HEK293T (cell line): ENCODE results near the gene TMBIM1.

ENCODE experiments used
- CTCF ChIA-PET: fragments of 350-600 bp; formaldehyde crosslinking; extraction: SDS; loops from one replicate; lab custom pipeline; 2021; ENCODE audit warnings: antibody characterized with exemption, inconsistent platforms; lab: Yijun Ruan, JAX
- POLR2A ChIA-PET: fragments of 350-600 bp; formaldehyde crosslinking; extraction: SDS; loops from one replicate; lab custom pipeline; 2020; ENCODE audit warnings: antibody characterized with exemption, inconsistent platforms; lab: Yijun Ruan, JAX
- DNase-seq: peaks from one replicate; pipeline ENCODE4 v3.0.0; 2012; ENCODE audit warnings: mixed read lengths; ENCODE audit errors: extremely low spot score
- ARNT ChIP-seq: fragments of 450-650 bp; IDR thresholded peaks from 2 replicates; pipeline ENCODE4 v1.6.1; 2017; ENCODE audit warnings: mild to moderate bottlenecking
- BHLHE40 ChIP-seq: fragments of 450-650 bp; IDR thresholded peaks from 2 replicates; pipeline ENCODE4 v1.6.1; 2016; ENCODE audit warnings: mild to moderate bottlenecking, moderate library complexity, borderline replicate concordance
- CTBP1 ChIP-seq: fragments of 450-650 bp; IDR thresholded peaks from 2 replicates; pipeline ENCODE4 v1.6.1; 2016; ENCODE audit warnings: borderline replicate concordance
- ELF4 ChIP-seq: fragments of 450-650 bp; IDR thresholded peaks from 2 replicates; pipeline ENCODE4 v1.6.1; 2017; ENCODE audit warnings: antibody characterized with exemption
- FOXA1 ChIP-seq: fragments of 450-650 bp; IDR thresholded peaks from 2 replicates; pipeline ENCODE4 v1.6.1; 2016; ENCODE audit warnings: mild to moderate bottlenecking
- FOXK2 ChIP-seq: fragments of 450-650 bp; IDR thresholded peaks from 2 replicates; pipeline ENCODE4 v1.6.1; 2016; ENCODE audit warnings: mild to moderate bottlenecking
- FOXM1 ChIP-seq: fragments of 450-650 bp; IDR thresholded peaks from 2 replicates; pipeline ENCODE4 v1.6.1; 2017; ENCODE audit warnings: mild to moderate bottlenecking, borderline replicate concordance
- HDGF ChIP-seq: fragments of 450-650 bp; IDR thresholded peaks from 2 replicates; pipeline ENCODE4 v1.6.1; 2017; ENCODE audit warnings: antibody characterized with exemption, borderline replicate concordance
- L3MBTL2 ChIP-seq: fragments of 450-650 bp; conservative IDR thresholded peaks from 2 replicates; pipeline ENCODE4 v1.6.1; 2016; ENCODE audit warnings: mild to moderate bottlenecking
- LEF1 ChIP-seq: fragments of 450-650 bp; IDR thresholded peaks from 2 replicates; pipeline ENCODE4 v1.6.1; 2017; ENCODE audit warnings: mild to moderate bottlenecking, borderline replicate concordance
- NFRKB ChIP-seq: fragments of 450-650 bp; IDR thresholded peaks from 2 replicates; pipeline ENCODE4 v1.6.1; 2016; ENCODE audit warnings: mild to moderate bottlenecking, moderate library complexity
- SP1 ChIP-seq: fragments of 450-650 bp; IDR thresholded peaks from 2 replicates; pipeline ENCODE4 v1.6.1; 2017
- SUZ12 ChIP-seq: fragments of 450-650 bp; IDR thresholded peaks from 2 replicates; pipeline ENCODE4 v1.6.1; 2016; ENCODE audit warnings: mild to moderate bottlenecking
- TARDBP ChIP-seq: fragments of 450-650 bp; IDR thresholded peaks from 2 replicates; pipeline ENCODE4 v1.6.1; 2016
- ZNF384 ChIP-seq: fragments of 450-650 bp; IDR thresholded peaks from 2 replicates; pipeline ENCODE4 v1.6.1; 2016
- TF ChIP-seq, protein P1 (sequence below): fragments of 450-650 bp; IDR thresholded peaks from 2 replicates; pipeline ENCODE4 v1.6.1; 2016

Gene TMBIM1

DNA sequence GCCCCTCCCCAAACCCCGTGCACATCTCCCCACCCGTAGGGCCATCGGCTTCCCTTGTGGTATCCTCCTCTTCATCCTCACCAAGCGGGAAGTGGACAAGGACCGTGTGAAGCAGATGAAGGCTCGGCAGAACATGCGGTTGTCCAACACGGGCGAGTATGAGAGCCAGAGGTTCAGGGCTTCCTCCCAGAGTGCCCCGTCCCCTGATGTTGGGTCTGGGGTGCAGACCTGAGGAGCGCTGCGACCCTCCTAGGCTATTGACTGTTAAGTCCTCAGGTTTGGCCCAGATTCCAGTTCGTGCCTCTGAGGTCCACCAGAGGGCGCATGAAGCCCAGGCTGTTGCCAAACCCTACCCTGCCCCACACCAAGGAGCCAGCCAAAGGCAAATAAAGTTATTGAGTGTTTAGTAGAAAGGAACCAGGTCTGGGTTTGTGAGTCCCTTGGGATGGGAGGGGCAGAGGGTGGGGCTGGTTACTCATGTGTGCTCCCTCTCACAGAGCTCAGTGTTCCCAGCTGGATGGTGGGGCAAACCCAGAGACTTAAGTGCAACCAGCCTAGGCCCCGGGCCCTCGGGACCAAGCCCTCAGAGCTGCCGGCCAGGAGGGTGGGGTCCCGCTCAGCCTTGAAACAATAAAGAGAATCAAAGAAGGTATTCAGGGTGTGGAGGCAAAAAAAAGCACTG lies 19.6 kb downstream of the TMBIM1 start:
- DNase-seq: peak; percentile 78
- CTCF ChIA-PET: interaction anchor here (0.7 to 4.4 kb wide), 8 partner anchors 10 to 1572 kb away, joined by 3 to 30 read pairs (median 4); partner anchors contain the start of genes CATIP and TMBIM1
- TF ChIP-seq FOXM1 (peak; percentile 26; the same call in 1 of the 2 replicates), HDGF (0 out of 2 replicates have a peak, but pooled peaks have one; percentile 67), ARNT (no peak)
- POLR2A ChIA-PET: interaction anchor here (0.9 to 3.2 kb wide), 2 partner anchors 14 to 387 kb away, joined by 3 to 22 read pairs; partner anchors contain the start of gene BCS1L

DNA sequence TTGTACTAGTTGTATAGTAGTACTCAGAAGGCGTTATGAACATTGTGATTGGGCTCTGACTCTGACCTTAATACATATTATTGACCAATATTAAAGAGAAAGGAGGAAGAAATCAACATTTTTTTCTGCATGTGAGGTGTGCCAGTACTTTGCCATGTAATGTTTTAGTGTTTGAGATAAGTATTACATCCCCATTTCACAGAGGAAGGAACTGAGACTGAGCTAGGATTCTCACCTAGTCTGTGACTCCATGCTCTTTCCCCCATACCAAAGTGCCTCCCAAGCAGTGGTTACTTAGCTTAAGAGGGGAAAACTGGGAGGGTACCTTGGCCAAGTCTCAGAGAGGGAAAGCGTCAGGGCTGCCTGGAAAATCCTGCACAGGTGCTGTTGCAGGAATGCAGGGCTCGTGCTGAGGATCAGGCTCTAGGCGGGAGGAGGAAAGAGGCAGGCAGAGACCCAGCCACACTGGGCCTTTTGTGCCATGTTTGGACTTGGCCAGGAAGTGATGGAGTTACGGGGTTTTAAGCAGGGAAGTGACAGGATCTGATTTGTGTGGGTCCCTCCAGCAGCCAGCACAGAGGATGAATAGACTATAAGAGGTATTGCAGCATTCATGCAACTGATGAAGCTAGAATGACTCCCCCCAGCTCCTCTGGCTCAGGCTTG lies 20.3 kb downstream of the TMBIM1 start:
- CTCF ChIA-PET: interaction anchor here (1.1 to 4.4 kb wide), 5 partner anchors 11 to 114 kb away, joined by 4 to 30 read pairs (median 5); partner anchors contain the start of gene TMBIM1
- TF ChIP-seq HDGF (no peak), FOXM1 (no peak), ZNF384 (no peak), SUZ12 (no peak), TARDBP (no peak), LEF1 (no peak), FOXK2 (no peak), ELF4 (no peak), BHLHE40 (no peak), SP1 (no peak), CTBP1 (no peak), ARNT (no peak), NFRKB (no peak), FOXA1 (no peak)
- TF ChIP-seq, protein P1, sequence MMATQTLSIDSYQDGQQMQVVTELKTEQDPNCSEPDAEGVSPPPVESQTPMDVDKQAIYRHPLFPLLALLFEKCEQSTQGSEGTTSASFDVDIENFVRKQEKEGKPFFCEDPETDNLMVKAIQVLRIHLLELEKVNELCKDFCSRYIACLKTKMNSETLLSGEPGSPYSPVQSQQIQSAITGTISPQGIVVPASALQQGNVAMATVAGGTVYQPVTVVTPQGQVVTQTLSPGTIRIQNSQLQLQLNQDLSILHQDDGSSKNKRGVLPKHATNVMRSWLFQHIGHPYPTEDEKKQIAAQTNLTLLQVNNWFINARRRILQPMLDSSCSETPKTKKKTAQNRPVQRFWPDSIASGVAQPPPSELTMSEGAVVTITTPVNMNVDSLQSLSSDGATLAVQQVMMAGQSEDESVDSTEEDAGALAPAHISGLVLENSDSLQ: no peak
- DNase-seq: no peak
- POLR2A ChIA-PET: no interaction called here

DNA sequence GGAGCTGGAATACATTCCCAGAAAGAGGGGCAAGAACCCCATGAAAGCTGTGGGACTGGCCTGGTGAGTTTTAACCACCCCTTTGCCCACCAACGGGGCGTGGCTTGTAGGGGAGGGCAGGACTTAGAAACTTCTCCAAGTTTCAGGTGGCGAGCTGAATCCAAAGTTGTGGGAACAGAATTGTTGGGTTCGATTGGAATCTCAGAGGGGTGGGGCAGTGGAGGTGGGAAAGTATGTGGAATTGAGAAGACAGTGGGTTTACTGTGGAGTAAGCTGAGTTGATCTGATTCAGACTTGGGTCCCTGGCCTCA lies 20.9 kb downstream of the TMBIM1 start:
- CTCF ChIA-PET: interaction anchor here (1.4 to 4.4 kb wide), 4 partner anchors 15 to 85 kb away, joined by 5 to 30 read pairs (median 15); partner anchors contain the start of genes CATIP and TMBIM1
- POLR2A ChIA-PET: interaction anchor here (1.9 to 2.1 kb wide), 2 partner anchors 15 to 125 kb away, joined by 11 to 12 read pairs; no protein-coding TSS in a partner anchor
- TF ChIP-seq FOXM1: no peak
- TF ChIP-seq, protein P1: no peak
- TF ChIP-seq ARNT: no peak
- no peak for DNase-seq

DNA sequence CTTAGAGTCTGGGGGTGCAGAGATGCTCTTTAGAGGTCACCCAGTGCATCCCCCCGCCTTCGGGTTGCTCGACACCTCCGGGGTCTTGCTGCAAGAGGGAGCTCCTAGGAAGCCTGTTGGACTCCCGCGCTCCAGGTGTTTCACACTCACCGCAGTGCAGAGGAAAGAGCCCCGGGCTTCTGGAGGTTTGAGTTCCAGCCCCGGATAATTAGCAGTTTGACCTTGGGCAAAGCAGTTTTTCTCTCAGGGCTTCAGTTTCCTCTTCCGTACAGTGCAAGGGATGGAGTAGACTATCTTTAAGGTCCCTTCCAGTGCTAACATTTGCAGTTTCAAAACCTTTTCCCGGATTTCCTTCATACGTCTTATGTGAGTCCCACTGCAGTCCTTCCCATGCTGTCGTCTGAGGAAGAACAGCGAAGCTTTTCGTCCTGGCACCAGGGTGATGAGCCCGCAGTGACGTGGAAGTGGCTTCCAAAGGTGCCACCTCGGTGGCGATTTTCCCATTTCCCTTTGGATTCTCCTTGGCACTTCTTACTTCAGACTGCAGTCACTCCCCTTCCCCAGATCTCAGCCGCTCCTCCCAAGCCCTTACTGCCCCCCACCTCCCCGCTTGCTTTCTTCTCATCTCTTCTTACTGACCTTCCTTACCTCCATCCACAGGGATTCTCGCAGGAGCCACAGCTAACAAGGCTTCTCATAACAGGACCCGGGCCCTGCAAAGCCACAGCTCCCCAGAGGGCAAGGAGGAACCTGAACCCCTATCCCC lies 21.4 kb downstream of the TMBIM1 start:
- TF ChIP-seq BHLHE40 (no peak), HDGF (no peak), ARNT (no peak), LEF1 (no peak), NFRKB (no peak), FOXM1 (no peak), SP1 (no peak), ZNF384 (no peak), FOXK2 (no peak), FOXA1 (no peak), CTBP1 (no peak), L3MBTL2 (no peak), TARDBP (no peak), SUZ12 (no peak), ELF4 (no peak)
- TF ChIP-seq, protein P1: no peak
- no peak for DNase-seq
- CTCF ChIA-PET: interaction anchor here (1.0 to 4.4 kb wide), 5 partner anchors 15 to 86 kb away, joined by 4 to 30 read pairs (median 7); partner anchors contain the start of genes CATIP and TMBIM1
- POLR2A ChIA-PET: interaction anchor here (0.7 to 2.1 kb wide), 13 partner anchors 10 to 135 kb away, joined by 3 to 12 read pairs (median 4); partner anchors contain the start of gene GPBAR1

GRCh38 chr2:218269900-218270720 lies 22.2 kb downstream of the TMBIM1 start, which contains the start of the genes AAMP and PNKD:
AAMP (minus strand) TSS chr2:218270137; CDS start chr2:218270086, 51 bp downstream.
PNKD (plus strand) TSS chr2:218270519; CDS start chr2:218270536, 17 bp downstream.
- TF ChIP-seq SUZ12 (no peak; the same call in 1 of the 2 replicates), HDGF (no peak), NFRKB (no peak), L3MBTL2 (0 out of 2 replicates have a peak, but pooled peaks have one; percentile 1), ELF4 (peak; percentile 67), TARDBP (no peak)
- TF ChIP-seq, protein P1: peak; percentile 99
- peak; percentile 98 for DNase-seq
- CTCF ChIA-PET: interaction anchor here (0.9 to 4.4 kb wide), 4 partner anchors 14 to 102 kb away, joined by 4 to 30 read pairs (median 6); partner anchors contain the start of genes CATIP and TMBIM1
- POLR2A ChIA-PET: interaction anchor here (0.7 to 2.1 kb wide), 17 partner anchors 10 to 135 kb away, joined by 3 to 12 read pairs (median 4); partner anchors contain the start of genes ARPC2 and GPBAR1
